Stimulated activated CD8-positive, alpha-beta memory T cell treated with anti-CD3 and anti-CD28 coated beads, Interleukin-2, amount 100 ng/mL, for 1 hour (primary cell): Measurements from ENCODE around the gene WDR70.
"Not testable (repeated sequence)": the region's sequence is repeated elsewhere in the genome, so short reads cannot be mapped to it uniquely, and the experiment has no call there.

Source experiments
- DNase-seq, 2 donors: peaks; one replicate each; pipeline ENCODE4 v3.0.0-alpha.2; 2020; ENCODE audit warnings: low read depth in 2 of 2

Gene WDR70

DNA sequence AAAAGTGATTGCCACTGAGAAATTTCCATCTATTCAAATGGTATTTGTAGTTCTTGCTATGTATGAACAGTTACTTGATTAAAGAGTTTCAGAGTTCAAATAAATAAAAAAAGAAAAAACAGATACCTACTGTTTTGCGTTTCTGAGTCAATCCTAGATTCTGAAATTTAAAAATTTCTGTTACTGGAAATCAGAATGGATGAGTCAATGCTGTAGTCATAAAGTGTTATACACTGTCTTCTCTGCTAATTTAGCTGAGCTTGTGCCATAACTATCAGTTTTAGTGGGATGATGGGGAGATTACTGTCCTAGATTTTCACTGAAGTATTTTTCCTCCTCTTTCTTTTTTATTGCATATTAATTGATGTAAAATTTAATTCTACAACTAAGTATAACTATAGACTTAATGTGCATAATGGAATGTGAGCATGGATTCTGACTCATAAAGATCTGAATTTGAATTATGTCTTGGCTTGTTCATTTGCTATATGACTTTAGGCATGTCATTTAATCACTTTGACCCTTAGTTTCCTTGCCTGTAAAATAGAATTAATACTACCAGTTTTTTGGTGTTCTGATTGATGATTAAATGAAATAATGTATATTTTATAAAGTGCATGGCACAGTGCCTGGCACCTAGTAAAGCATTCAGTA lies 75.4 kb downstream of the WDR70 start:
- DNase-seq = not testable (repeated sequence)

DNA sequence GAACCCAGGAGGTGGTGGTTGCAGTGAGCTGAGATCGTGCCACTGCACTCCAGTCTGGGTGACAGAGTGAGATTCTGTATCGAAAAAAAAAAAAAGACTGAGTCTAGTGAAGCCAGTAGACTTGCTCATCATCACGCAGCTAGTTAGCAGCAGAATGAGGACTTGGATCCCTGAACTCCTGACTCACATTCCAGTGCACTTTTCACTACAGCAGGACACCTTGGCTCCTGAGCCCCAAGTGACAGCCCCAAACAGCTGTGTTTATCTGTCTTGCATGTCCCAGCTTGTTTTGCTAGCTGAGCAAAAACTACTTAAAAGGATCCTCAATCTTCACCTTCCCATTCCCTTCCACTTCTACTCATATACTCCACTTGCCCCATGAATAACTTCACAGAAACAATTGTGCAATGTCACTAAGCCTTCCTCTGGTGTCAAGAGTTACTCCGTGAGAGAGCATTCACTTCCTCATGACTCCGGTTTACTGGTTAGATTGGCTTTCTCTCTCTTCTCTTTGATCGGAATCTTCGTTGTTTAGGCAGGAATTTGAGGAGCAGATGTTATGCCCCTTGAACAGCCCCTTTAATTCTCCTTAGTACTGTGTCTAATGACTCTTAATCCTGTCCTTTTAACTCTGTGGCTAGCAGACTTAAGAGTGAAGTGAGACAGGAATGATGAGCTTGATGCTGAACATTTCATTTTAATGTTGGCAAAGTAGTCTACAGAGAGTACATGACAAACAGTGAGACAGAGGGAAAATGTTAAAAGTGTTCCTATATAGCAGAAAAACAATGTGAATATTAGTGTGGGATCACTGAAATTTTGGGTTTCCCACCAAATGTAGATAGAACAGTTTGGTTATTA lies 84.3 kb downstream of the WDR70 start:
- DNase-seq = not testable (repeated sequence)

DNA sequence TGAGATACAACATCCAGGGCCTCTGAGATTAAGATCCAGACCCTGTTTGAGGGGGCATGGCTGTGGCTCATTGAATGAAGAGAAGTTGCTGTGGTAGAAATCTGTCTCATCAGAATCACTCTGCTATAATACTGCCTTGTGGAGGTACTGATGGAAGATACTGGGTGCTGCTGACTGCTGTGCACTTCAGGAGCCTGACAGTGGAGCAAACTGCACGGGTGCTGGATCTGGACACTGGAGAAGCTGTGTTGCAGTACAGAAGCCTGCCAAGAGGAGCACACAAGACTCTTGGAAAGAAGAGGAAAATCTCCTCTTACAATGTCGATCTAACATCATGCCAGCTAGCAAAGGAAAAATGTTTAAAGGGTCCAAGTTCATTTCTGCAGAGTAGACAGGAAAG lies 85.5 kb downstream of the WDR70 start:
- DNase-seq = not testable (repeated sequence)

DNA sequence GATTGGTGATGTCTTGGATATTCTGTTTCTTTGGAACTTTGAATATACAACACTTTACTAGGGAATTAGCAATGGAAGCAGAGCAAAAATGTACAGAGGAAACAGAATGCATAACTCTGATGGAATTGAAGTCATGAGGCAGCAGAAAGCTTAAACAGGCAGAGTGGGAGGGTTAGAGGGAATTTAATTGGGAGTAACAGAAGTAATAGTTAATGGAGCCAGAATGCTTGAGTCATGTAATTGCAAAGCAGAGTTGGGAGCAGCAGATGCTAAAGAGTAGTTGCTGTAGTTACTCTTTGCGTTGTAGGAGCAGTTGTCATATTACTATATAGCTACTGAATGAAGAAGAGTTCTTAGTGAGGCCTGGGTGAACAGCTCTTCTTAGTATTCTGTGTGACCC lies 90.3 kb downstream of the WDR70 start:
- not testable (repeated sequence) for DNase-seq

DNA sequence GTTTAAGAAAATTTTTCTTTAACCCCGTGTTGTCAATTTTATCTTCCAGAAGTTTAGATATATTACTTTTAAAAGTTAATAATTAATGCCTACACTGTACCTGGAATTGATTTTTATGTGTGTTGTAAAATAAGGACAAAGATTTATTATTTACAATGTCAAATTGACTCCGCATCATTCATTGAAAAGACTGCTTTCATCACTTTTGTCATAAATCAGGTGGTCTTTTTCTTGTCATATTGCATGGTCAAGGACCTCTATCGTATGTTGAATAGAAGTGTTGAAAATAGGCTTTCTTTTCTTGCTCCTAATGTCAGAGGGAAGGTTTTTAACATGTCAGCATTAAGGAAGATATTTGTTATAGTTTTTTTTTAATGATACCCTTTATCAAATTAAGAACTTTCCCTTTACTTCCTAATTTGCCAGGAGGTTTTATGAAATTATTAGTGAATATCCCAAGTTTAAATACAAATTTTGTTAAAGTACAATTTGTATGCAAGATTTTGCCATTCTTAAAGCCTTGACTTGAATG lies 92.6 kb downstream of the WDR70 start:
- DNase-seq = no peak

DNA sequence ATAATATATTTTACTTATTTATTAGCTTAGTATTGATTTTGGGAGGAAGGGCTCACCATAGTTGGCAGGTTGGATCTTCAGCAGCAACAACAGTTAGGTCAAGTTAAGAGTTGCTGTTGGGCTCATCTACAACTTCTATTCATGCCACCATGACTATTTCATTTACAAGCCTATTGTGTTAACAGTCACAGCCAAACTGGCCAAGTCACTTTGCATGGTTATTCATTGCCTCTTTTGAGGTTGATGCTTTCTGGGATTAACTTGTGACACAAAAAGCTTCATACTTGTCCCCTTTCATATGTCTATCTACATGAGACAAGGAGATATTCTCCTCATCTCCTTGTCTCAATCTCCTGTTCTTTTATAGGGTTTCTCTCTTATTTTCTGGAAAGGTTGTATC lies 98.3 kb downstream of the WDR70 start:
- no peak for DNase-seq

DNA sequence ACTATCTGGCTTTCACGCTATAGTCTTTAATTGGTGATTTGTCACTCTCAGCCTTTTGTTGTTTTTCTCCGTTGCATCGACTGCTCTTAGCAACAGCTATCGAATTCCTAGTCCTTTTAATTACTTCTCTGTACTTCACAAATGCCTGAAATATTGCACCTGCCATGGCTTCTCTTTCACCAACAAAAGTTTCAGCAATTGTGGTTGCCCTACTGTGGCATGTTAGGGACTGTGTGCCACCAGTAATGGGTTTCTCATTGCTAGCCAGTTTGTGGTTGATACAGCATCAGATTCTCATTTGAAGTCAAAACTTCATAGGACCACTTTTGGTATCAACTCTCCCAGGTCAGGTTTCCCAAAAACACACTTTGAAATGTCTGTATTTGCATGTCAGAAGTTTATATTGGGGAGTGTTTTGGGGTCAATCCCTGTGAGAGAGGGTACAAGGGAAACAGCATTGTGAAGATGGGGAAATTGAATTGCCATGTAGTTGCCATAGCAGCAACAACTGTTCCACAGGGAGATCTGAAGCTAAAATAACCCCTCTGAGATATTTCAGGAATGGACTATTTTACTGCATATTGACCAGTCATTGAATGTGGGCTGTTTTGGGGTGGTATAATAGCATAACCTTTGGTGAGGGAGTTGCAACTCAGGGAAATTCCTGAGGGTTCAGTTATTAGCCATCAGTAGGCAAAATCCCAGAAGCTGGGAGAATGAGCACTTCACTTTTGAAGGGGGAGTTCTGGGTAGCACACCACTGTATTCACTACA lies 99.2 kb downstream of the WDR70 start:
- DNase-seq = no peak

DNA sequence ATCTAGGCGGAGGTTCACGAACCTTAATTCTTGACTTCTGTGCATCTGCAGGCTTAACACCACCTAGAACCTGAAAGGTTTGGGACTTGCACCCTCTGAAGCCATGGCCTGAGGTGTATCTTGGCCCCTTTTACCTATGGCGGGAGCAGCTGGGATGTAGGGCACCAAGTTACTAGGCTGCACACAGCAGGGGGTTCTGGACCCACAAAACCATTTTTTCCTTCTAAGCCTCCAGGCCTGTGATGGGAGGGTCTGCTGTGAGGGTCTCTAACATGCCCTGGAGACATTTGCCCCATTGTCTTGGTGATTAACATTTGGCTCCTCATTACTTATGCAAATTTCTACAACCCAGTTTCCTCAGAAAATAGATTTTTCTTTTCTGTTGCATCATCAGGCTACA lies 102.3 kb downstream of the WDR70 start:
- DNase-seq = not testable (repeated sequence)

DNA sequence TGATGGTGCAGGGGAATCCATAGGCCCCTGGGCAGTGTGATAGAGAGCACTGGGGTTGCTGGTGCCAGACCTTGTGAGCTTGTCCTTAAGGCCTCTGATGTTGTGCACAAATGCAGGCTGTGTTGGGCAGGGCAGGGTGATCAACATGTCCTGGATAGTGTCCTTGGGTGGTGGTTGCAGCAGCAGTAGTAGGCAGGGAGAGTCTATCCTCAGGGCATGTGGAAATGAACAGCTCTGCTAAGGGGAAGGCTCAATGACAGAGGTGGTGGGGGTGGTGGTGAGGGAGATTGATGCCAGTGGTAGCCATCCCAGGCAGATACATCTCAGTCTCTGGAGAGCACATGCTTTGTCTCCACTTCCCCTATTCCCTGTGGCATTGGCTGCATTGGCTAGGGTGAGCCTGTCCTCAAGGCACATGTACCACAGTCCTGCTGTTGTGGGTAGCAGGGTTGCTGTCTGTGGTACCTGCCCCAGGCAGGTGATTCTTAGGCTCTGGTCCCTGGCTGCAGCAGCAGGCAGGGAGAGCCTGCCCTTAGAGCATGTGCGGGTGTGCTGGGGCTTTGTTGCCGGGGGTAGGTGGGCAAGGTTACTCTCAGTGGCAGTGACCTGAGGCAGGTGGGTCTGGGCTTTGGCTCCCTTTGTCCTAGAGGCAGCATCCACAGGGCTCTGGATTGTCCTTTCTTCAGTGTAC lies 111.1 kb downstream of the WDR70 start:
- DNase-seq = no peak

DNA sequence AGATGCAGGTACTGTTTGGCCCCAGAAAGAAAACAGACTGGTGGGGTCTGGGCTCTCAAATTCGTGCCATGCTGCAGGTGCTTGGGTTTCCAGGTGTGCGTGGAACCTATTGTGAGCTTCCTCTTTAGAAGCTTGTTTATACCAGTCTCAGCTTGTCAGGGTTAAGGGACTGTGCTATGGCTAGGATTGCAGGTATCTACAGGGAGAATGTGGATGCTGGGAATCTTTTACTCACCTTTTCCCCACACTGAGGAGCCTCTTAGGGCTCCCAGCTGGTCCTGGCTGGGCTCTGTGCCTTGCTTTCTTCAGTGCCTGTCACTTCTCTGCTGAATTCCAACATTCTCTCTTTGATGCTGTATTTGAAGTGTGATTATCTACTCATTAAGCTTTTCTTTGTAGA lies 111.8 kb downstream of the WDR70 start:
- DNase-seq = no peak

DNA sequence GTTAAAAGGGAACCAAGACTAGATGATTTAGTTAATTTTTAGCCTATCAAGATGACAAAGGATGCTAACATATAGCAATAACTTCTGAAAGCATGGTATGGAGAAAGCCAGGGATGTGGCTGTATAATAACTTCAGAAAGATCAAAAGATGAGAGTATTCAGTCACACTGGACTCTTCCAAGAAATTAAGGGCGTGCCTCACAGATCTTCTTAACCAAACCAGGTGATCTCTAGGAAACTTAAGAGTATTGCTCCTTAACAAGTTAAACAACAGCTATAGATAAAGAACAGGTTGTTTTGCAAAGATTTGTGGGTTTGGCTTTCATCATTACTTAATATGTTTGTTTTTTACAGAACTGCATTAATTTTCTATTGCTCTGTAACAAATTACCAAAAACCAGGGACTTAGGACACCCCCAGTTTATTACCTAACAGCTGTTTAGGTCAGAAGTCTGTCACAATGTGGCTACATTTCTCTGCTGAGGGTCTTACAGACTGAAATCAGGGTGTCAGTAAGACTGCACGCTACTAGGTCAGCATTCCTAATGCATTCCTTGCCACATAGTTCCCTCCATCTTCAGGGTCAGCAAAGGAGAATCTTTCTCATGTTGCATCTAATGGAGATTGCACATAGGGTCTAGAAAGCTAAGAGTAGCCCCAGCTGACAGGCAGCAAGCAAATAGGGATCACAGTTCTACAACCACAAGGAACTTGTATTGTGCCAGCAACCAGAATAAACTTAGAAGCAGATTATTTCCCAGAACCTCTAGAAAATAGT lies 113.8 kb downstream of the WDR70 start:
- DNase-seq = no peak

DNA sequence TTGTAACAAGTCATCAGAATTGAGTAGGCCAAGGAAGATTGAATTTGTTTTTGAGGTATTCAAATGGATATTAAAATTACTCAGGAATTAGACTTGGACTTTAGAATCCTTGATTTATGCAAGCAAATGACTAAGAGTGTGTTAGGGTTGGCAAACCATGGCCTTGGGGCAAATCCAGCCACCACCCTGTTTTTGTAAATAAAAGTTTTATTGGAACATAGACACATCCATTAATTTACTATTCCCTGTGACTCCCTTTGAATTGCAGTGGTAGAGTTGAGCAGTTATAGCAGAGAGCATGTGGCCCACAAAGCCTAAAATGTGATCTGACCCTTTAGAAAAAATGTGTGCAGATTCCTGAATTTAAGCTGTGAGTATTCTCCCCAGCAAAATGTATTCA lies 115.6 kb downstream of the WDR70 start:
- no peak for DNase-seq

DNA sequence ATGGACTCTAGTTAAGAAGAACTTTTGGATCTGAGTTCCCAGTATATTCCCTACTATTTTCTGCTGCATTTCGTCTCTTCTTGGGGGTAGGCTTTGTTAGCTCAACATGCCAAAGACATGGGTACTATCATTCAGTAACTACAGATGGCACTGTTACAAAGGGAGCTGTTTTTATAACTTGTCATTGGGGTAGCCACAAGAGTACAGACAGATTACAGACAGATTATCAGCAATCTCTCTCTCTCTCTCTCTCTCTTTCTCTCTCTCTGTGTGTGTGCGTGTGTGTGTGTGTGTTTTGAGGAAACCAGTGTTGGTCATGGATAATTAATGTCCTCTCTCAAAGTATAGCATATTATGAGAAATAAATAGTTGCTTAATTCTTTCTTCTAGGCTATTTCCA lies 116.1 kb downstream of the WDR70 start:
- no peak for DNase-seq

DNA sequence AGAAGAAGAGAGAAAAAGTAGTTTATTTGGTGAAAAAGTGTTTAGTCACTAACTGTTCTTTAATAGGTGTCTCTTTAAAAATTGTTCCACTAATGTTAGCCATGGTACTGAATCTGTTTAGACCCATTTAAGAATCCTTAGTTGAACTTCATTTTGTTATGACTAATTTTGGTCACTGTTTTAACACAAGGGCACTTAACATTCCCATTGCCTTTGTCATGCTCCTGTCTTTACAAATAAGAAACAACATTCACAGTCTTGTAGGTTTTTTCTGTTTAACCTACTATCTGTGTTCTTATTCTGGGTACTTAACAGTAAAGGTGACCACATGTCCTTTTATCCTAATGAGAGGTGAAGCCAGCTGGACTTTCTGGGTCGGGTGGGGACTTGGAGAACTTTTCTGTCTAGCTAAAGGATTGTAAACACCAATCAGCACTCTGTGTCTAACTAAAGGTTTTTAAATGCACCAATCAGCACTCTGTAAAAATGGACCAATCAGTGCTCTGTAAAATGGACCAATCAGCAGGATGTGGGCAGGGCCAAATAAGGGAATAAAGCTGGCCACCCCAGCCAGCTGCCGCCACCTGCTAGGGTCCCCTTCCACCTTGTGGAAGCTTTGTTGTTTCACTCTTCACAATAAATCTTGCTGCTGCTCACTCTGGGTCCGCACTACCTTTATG lies 116.7 kb downstream of the WDR70 start:
- DNase-seq = no peak

DNA sequence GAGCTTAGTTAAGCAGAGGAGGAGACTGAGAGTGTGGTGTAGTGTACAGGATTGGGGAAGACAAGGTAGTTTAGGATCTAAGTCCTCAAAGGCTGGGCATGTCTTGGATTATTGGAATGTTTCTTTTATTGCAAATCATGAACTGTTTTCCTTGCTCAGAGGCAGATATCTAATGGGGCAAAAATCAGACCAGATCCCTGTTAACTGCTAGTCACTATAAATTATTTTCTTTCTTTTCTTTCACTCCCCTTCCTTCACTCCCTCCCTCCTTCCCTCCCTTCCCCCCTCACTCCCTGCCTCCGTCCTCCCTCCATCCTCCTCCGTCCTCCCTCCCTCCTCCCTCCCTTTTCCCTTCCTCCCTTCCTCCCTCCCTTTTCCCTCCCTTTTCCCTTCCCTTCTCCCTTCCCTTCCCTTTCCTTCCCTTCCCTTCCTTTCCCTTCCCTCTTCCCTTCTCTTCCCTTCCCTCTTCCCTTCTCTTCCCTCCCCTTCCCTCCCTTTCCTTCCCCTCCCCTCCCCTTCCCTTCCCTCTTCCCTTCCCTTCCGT lies 117.9 kb downstream of the WDR70 start:
- DNase-seq = no peak

DNA sequence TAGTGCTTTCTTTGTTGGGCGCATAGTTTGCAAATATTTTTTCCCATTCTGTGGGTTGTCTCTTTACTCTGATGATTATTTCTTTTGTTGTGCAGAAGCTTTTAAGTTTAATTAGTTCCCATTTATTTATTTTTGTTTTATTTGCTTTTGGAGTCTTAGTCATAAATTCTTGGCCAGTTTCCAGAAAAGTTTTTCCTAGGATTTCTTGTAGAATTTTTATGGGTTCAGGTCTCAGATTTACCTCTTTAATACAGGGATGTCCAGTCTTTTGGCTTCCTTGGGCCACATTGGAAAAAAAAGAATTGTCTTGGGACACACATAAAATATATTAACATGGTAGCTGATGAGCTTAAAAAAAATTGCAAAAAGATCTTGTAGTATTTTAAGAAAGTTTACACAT lies 122.0 kb downstream of the WDR70 start:
- no peak for DNase-seq

DNA sequence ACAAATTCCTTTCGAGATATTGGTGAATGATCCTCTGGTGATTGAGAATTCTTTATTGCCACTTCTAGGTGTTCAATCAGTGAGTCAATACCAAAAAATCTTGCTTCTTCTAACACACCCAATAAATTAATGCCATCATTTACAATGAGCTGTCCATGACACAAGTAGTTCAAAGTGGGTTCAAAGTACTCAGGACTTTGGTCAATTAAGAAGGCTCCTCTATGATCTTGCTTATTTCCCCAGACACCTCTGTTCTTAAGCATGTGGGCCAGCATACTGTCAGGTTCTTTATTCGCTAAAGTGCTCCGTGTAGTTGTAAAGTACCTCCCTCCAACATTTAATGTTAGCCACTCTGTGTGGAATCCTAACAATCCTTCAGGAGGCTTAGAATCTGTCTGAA lies 127.1 kb downstream of the WDR70 start:
- DNase-seq = no peak

DNA sequence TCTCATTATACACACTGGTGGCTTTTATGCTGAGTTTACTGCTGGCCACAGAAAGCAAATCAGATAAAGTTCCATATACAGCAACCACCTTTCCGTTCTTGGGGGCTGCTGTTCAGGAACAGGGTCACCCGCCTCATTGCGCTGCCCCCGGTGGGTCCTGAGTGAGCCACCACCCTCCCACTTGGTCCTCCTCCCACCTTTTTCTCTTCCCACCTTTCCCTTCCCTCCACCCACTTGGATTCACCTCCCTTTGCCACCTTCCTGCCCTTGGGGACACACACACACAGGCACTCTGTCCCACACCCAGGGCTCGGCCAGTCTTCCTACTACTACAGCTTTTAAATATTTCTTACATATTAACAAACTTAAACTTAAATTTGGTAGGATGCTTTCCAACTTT lies 127.6 kb downstream of the WDR70 start:
- DNase-seq = no peak

DNA sequence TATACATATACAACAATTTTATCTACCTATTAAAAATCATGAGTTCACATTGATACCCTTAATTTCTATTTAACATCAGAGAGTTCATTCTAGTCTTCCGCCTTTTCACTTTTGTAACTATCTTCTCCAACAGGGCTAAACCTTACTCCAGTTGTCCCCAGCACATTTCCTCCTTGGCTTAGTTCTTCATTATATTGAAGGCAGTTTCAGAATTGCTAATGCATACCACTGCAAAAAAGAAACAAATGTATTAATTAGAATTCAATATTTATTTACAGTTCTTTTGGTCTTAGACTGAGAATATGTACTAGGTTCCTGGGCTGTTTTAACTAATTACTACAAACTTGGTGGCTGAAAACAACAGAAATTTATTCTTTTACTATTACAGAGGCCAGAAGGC lies 132.5 kb downstream of the WDR70 start:
- DNase-seq = no peak

DNA sequence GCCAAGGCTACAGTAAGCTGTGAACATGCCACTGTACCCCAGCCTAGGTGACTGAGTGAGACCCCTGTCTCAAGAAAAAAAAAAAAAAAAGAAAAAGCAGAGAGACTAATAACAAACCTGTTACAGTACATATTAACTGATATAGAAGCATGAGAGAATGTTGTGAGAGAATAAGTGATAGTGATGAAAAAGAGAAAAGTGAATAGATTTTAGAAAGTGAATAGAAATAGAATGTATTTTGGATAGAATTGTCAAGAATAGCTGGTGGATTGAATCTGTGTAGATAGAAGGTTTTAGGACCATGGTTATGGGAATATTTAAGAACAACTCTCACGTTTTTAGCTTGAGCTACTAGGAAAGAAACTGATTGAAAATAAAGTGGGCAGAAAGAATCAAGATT lies 135.8 kb downstream of the WDR70 start:
- DNase-seq = no peak
